ENCODE results near the gene PROSER2.

GRCh38 chr10:11819027-11819426 lies 4.1 kb upstream of the PROSER2 start:
- TF ChIP-seq GATA2 (IDR thresholded peaks at IDR 0.05; ENCODE audit: low read depth, low read length): no peak
- no peak for TF ChIP-seq GATA3 (IDR thresholded peaks at IDR 0.05; ENCODE audit: low read depth, low read length)
